WTC11 (cell line): Measurements from ENCODE around the gene SLIT1.

ENCODE experiments used
- FOXP1 ChIP-seq: sonication (generic); formaldehyde crosslinking; IDR thresholded peaks from 2 replicates; pipeline ENCODE4 v1.8.0; 2022; ENCODE audit warnings: missing genetic modification reagents, mild to moderate bottlenecking, moderate library complexity, borderline replicate concordance
- MYBL2 ChIP-seq: sonication (generic); formaldehyde crosslinking; IDR thresholded peaks from 2 replicates; pipeline ENCODE4 v1.8.1; 2023; ENCODE audit warnings: mild to moderate bottlenecking, moderate library complexity, missing genetic modification reagents
- RORB ChIP-seq: fragments of 250-450 bp; sonication (Bioruptor Pico); IDR thresholded peaks from 2 replicates; pipeline ENCODE4 v1.9.0; 2021; ENCODE audit warnings: mild to moderate bottlenecking
- TF ChIP-seq, protein P1 (sequence below): fragments of 200-600 bp; IDR thresholded peaks from 2 replicates; pipeline ENCODE4 v1.8.0; 2022; ENCODE audit warnings: antibody characterized with exemption
- TF ChIP-seq, protein P2 (sequence below): sonication (generic); formaldehyde crosslinking; IDR thresholded peaks from 2 replicates; pipeline ENCODE4 v1.8.1; 2022; ENCODE audit warnings: missing genetic modification reagents, borderline replicate concordance

DNA sequence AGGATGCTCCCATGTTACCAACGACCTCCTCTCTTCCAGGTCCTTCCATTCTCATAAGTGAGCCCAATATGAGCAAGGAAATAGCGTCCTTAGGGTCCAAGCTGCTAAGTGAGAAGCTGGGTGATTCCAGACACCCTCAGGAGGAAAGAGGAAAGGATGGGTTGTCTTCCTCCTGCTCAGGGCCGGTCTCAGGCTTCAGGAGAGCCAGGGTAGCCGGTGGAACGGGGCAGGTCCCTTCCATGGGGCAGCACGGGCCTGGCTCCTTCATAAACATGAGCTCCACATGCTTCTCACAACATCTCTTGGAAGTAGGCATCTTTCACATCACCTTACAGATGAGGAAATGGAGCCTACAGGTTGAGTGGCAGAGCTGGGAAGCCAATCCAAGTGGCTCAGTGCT lies 12.7 kb downstream of the SLIT1 start:
- TF ChIP-seq, protein P1, sequence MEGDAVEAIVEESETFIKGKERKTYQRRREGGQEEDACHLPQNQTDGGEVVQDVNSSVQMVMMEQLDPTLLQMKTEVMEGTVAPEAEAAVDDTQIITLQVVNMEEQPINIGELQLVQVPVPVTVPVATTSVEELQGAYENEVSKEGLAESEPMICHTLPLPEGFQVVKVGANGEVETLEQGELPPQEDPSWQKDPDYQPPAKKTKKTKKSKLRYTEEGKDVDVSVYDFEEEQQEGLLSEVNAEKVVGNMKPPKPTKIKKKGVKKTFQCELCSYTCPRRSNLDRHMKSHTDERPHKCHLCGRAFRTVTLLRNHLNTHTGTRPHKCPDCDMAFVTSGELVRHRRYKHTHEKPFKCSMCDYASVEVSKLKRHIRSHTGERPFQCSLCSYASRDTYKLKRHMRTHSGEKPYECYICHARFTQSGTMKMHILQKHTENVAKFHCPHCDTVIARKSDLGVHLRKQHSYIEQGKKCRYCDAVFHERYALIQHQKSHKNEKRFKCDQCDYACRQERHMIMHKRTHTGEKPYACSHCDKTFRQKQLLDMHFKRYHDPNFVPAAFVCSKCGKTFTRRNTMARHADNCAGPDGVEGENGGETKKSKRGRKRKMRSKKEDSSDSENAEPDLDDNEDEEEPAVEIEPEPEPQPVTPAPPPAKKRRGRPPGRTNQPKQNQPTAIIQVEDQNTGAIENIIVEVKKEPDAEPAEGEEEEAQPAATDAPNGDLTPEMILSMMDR = no peak
- TF ChIP-seq RORB (no peak), MYBL2 (CRISPR knock-in tag) (no peak), FOXP1 (no peak)
- TF ChIP-seq, protein P2, sequence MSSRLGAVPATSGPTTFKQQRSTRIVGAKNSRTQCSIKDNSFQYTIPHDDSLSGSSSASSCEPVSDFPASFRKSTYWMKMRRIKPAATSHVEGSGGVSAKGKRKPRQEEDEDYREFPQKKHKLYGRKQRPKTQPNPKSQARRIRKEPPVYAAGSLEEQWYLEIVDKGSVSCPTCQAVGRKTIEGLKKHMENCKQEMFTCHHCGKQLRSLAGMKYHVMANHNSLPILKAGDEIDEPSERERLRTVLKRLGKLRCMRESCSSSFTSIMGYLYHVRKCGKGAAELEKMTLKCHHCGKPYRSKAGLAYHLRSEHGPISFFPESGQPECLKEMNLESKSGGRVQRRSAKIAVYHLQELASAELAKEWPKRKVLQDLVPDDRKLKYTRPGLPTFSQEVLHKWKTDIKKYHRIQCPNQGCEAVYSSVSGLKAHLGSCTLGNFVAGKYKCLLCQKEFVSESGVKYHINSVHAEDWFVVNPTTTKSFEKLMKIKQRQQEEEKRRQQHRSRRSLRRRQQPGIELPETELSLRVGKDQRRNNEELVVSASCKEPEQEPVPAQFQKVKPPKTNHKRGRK (CRISPR knock-in tag) = no peak
